22Rv1 (cell line): ENCODE data around the gene GNG7.

Source experiments
- CTCF ChIP-seq: fragments of 450-650 bp; IDR thresholded peaks from 2 replicates; pipeline ENCODE4 v1.5.1; 2017; ENCODE audit warnings: mild to moderate bottlenecking
- ZFX ChIP-seq: fragments of 450-650 bp; IDR thresholded peaks from 2 replicates; pipeline ENCODE4 v1.6.1; 2017; ENCODE audit warnings: antibody characterized with exemption, borderline replicate concordance

DNA sequence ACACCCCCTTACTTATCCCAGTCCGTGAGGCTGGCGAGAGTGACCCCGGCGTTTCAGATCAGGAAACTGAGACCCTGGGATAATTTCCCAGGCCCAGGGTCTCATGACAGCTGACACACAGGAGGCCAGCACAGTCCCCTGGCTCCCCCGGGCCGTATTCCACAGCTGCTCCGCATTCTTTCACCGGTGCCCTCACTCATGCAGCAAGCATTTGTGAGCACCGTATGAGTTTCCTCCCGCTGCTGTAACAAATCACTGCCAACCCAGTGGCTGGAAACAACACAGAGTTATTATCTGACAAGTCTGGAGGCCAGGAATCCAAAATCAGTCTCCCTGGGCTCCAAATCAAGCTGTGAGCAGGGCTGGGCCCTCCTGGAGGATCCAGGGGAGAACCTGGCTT, 205.3 kb downstream of the GNG7 start:
- TF ChIP-seq CTCF (no peak), ZFX (no peak)
